Measurements from ENCODE around the gene TNFRSF18.

DNA sequence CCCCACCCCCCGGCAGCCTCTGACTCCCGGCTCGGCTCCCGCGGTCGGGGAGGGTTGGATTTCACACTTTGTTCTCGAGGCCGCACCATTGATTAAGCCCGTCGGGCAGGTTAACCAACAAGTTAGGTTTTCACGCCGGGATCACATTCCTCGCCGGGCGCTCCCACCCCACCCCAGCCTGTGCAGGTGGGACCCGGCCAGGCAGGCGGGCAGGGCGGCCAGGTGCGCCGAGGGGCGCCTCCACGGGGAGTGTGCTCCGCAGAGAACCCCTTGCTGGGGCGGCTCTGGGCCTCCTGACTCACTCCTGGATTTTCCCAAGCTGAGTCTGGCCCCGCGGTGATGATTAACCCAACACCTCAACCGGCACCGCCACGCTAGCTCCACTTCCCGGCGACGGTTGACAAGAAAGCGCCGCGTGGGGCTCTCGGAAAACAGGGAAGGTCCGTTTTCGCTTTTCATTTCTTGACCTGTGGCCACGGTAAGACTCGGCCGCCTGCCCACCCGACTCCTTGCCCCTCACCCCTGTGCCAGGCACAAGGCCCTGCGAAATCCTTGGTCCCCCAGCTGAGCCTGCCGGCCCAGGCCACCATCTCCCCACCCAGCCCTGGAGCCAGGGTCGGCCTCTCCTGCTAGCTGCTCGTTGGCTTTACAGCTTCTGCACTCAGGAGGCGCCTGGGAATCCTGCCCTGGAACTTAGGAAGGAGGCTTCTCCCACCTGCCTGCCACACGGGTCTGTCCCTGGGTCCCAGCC is 41.5 kb downstream of the TNFRSF18 start:
- TF ChIP-seq, protein P1, sequence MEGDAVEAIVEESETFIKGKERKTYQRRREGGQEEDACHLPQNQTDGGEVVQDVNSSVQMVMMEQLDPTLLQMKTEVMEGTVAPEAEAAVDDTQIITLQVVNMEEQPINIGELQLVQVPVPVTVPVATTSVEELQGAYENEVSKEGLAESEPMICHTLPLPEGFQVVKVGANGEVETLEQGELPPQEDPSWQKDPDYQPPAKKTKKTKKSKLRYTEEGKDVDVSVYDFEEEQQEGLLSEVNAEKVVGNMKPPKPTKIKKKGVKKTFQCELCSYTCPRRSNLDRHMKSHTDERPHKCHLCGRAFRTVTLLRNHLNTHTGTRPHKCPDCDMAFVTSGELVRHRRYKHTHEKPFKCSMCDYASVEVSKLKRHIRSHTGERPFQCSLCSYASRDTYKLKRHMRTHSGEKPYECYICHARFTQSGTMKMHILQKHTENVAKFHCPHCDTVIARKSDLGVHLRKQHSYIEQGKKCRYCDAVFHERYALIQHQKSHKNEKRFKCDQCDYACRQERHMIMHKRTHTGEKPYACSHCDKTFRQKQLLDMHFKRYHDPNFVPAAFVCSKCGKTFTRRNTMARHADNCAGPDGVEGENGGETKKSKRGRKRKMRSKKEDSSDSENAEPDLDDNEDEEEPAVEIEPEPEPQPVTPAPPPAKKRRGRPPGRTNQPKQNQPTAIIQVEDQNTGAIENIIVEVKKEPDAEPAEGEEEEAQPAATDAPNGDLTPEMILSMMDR (IDR thresholded peaks at IDR 0.05; ENCODE audit: low read depth, low read length, poor library complexity, severe bottlenecking) = no peak
- TF ChIP-seq EZH2phosphoT487 (IDR thresholded peaks at IDR 0.05; ENCODE audit: borderline replicate concordance, low read length) = no peak

All from DOHH2 (cell line).